OCI-LY3 (cell line): ENCODE measurements around the gene GRIK4.

Experiments
- EZH2phosphoT487 ChIP-seq: fragments of 200-600 bp; shearing (Covaris generic); IDR thresholded peaks from 2 replicates; pipeline ENCODE4 v1.6.1; 2018; ENCODE audit warnings: antibody characterized with exemption, mixed run types, low read depth
- TF ChIP-seq, protein P1 (sequence below): fragments of 200-600, 300-600 bp; sonication (generic); IDR thresholded peaks from 2 replicates; pipeline ENCODE4 v1.5.1; 2014; ENCODE audit warnings: antibody characterized with exemption, low read length, low read depth

DNA sequence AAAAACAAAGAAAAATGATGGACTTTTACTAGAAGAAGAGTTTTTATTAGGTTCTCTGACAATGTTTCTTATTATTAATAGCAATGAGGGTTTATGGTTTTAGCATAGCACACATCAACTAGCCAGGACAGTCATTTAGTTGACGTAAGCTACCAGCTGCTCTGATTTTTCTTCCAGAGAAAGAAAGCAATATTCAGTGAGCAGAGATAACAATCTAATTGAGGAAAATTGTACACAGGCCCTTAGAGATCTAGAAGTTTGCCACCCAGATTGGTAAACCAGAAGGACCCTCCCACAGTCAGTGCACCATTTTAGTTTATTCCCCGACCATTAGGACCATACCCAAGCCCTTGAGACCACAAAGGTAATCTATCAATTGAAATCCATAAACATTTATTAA lies 483.6 kb downstream of the GRIK4 start:
- TF ChIP-seq EZH2phosphoT487, result no peak
- TF ChIP-seq, protein P1, sequence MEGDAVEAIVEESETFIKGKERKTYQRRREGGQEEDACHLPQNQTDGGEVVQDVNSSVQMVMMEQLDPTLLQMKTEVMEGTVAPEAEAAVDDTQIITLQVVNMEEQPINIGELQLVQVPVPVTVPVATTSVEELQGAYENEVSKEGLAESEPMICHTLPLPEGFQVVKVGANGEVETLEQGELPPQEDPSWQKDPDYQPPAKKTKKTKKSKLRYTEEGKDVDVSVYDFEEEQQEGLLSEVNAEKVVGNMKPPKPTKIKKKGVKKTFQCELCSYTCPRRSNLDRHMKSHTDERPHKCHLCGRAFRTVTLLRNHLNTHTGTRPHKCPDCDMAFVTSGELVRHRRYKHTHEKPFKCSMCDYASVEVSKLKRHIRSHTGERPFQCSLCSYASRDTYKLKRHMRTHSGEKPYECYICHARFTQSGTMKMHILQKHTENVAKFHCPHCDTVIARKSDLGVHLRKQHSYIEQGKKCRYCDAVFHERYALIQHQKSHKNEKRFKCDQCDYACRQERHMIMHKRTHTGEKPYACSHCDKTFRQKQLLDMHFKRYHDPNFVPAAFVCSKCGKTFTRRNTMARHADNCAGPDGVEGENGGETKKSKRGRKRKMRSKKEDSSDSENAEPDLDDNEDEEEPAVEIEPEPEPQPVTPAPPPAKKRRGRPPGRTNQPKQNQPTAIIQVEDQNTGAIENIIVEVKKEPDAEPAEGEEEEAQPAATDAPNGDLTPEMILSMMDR, result no peak
